Activated T-cell treated with anti-CD3 and anti-CD28 coated beads, Interleukin-2, amount 50 U/mL, for 1 hour (primary cell): Measurements from ENCODE around the gene NPEPPS.

Source experiments
- DNase-seq: peaks from one replicate; pipeline ENCODE4 v3.0.0-alpha.2; 2020

NPEPPS gene

DNA sequence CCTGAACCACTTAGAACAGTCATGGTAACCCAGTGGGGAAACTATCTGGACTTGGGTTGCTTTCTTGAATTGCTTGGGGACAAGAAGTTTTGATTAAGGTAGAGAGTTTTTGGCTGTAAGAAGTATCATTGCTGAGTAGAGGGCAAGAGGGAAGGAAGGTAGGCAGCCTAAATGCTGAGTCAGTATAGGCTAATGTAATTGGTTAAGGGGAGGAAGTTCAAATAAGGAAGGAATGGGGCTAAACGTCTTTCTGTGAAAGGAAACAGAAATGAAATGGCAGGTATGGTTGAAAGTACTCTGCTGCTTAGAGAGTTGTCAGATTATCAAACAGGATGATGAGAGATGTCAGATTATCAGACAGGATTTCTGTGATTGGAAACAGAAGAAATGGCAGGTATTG lies 139.2 kb downstream of the NPEPPS start:
- DNase-seq, result no peak
